Activated CD8-positive, alpha-beta T cell treated with anti-CD3 and anti-CD28 coated beads for 36 hours (primary cell): ENCODE measurements around the gene ADAM11. TPM values are rescaled to one million over a fixed set of nuclear protein-coding genes. Genes with fewer than 3 reads are reported as not detected.
"Not testable (repeated sequence)": the region's sequence is repeated elsewhere in the genome, so short reads cannot be mapped to it uniquely, and the experiment has no call there.

Experiments
- ATAC-seq: fragments of 200-7000 bp; cut with Tn5 transposase; one replicate; pipeline ENCODE4 v1.10.0; 2021; ENCODE audit warnings: mild to moderate bottlenecking, moderate library complexity
- CTCF ChIA-PET: fragments of 350-600 bp; sonication (Branson Sonifier 250); formaldehyde crosslinking; loops from one replicate; lab custom pipeline; 2021; ENCODE audit warnings: antibody characterized with exemption; lab: Charles Lee
- POLR2A ChIA-PET: fragments of 350-600 bp; sonication (Branson Sonifier 250); formaldehyde crosslinking; loops from one replicate; lab custom pipeline; 2021; ENCODE audit warnings: antibody characterized with exemption; lab: Charles Lee
- DNase-seq: peaks from one replicate; pipeline ENCODE4 v3.0.0-alpha.2; 2020
- H3K27ac Mint-ChIP-seq: one replicate; pipeline ENCODE4 v1.8.0; 2021; ENCODE audit warnings: mild to moderate bottlenecking, mixed read lengths
- H3K27me3 Mint-ChIP-seq: one replicate; pipeline ENCODE4 v1.8.0; 2021; ENCODE audit warnings: mixed read lengths
- H3K36me3 Mint-ChIP-seq: one replicate; pipeline ENCODE4 v1.8.0; 2021; ENCODE audit warnings: low read depth, mixed read lengths
- H3K4me1 Mint-ChIP-seq: one replicate; pipeline ENCODE4 v1.8.0; 2021; ENCODE audit warnings: low read depth, mixed read lengths
- H3K4me3 Mint-ChIP-seq: one replicate; pipeline ENCODE4 v1.8.0; 2021; ENCODE audit warnings: mild to moderate bottlenecking, moderate library complexity, mixed read lengths
- H3K9me3 Mint-ChIP-seq: one replicate; pipeline ENCODE4 v1.8.0; 2021; ENCODE audit warnings: mixed read lengths
- CTCF ChIP-seq: fragments of 200-600 bp; IDR thresholded peaks from one replicate; pipeline ENCODE4 v1.8.0; 2022; ENCODE audit warnings: antibody characterized with exemption, mild to moderate bottlenecking
- intact Hi-C: fragments of 100-400 bp; cut with micrococcal nuclease; formaldehyde crosslinking; loops from one replicate; pipeline ENCODE4 v1.10.0; 2022
- total RNA-seq, 2 experiments: library from RNA; stranded (reverse); gene quantifications; one replicate each; pipeline ENCODE4 v1.2.3, GENCODE V29; 2021

Gene ADAM11
- under 1 TPM; 0.07 to 0.27 TPM for total RNA-seq

GRCh38 chr17:44758414-44759085, at the start of gene ADAM11:
ADAM11 (plus strand) TSS chr17:44758988; CDS start chr17:44759200, 212 bp downstream.
- H3K27me3 Mint-ChIP-seq = peaks cover 31% of the 10 kb centered on the region

GRCh38 chr17:44719444-44719843, 39.3 kb upstream of the ADAM11 start:
- ChIA-PET POLR2A (no interaction called here), CTCF (no interaction called here)
- peaks cover 18% of the 10 kb centered on the region for H3K36me3 Mint-ChIP-seq
- intact Hi-C loops = no loop called here
- ATAC-seq (no peak), DNase-seq (no peak)
- no peak for TF ChIP-seq CTCF
- no peaks in the 10 kb centered on the region for H3K9me3 Mint-ChIP-seq
- no peaks in the 10 kb centered on the region for H3K4me1 Mint-ChIP-seq
- H3K27me3 Mint-ChIP-seq = no peaks in the 10 kb centered on the region
- H3K4me3 Mint-ChIP-seq = no peak overlapping the region
- H3K27ac Mint-ChIP-seq = no peak overlapping the region

More at GRCh38 chr17:44758414-44759085, at the start of gene ADAM11:
- Mint-ChIP-seq H3K4me3 (peak within 1 kb of the TSS; percentile 10), H3K27ac (no peak within 1 kb of the TSS), H3K4me1 (peaks cover 2% of the 10 kb centered on the region), H3K9me3 (no peaks in the 10 kb centered on the region), H3K36me3 (no peaks in the 10 kb centered on the region)
- DNase-seq (no peak), ATAC-seq (peak; percentile 57)
- ChIA-PET POLR2A (interaction anchor here (1.1 kb wide), 1 partner anchor 17 kb away, joined by 4 read pairs; no protein-coding TSS in a partner anchor), CTCF (no interaction called here)
- no peak for TF ChIP-seq CTCF
- intact Hi-C loops = no loop called here

- ChIA-PET CTCF (interaction anchor here (1.0 to 1.2 kb wide), 2 partner anchors 38 to 189 kb away, joined by 3 read pairs; no protein-coding TSS in a partner anchor), POLR2A (interaction anchor here (0.8 kb wide), 1 partner anchor 14 kb away, joined by 4 read pairs; no protein-coding TSS in a partner anchor)
- no peak overlapping the region for H3K27ac Mint-ChIP-seq
- DNase-seq (no peak), ATAC-seq (no peak)
- peaks cover 18% of the 10 kb centered on the region for H3K36me3 Mint-ChIP-seq
- H3K4me1 Mint-ChIP-seq = no peaks in the 10 kb centered on the region
- no peaks in the 10 kb centered on the region for H3K27me3 Mint-ChIP-seq
- no peaks in the 10 kb centered on the region for H3K9me3 Mint-ChIP-seq
- TF ChIP-seq CTCF = no peak
- no peak overlapping the region for H3K4me3 Mint-ChIP-seq
- intact Hi-C loops = no loop called here
Observed at GRCh38 chr17:44722254-44722653, 36.5 kb upstream of the ADAM11 start.

GRCh38 chr17:44726121-44726520, 32.7 kb upstream of the ADAM11 start:
- POLR2A ChIA-PET = interaction anchor here (1.0 kb wide), 2 partner anchors 17 to 240 kb away, joined by 3 read pairs; no protein-coding TSS in a partner anchor
- peaks cover 16% of the 10 kb centered on the region for H3K36me3 Mint-ChIP-seq
- intact Hi-C loops, DNase-seq, H3K27ac Mint-ChIP-seq, H3K9me3 Mint-ChIP-seq, H3K4me1 Mint-ChIP-seq, H3K4me3 Mint-ChIP-seq, H3K27me3 Mint-ChIP-seq, ATAC-seq, CTCF ChIA-PET: not testable (repeated sequence)

GRCh38 chr17:44733753-44734152, 25.0 kb upstream of the ADAM11 start:
- ChIA-PET CTCF (no interaction called here), POLR2A (no interaction called here)
- DNase-seq (no peak), ATAC-seq (no peak)
- intact Hi-C loops = no loop called here
- H3K4me3 Mint-ChIP-seq = no peak overlapping the region
- H3K27me3 Mint-ChIP-seq = no peaks in the 10 kb centered on the region
- no peak overlapping the region for H3K27ac Mint-ChIP-seq
- H3K36me3 Mint-ChIP-seq = peaks cover 11% of the 10 kb centered on the region
- H3K9me3 Mint-ChIP-seq = no peaks in the 10 kb centered on the region
- no peaks in the 10 kb centered on the region for H3K4me1 Mint-ChIP-seq
- no peak for TF ChIP-seq CTCF
